Stimulated activated CD4-positive, alpha-beta T cell treated with anti-CD3 and anti-CD28 coated beads, Interleukin-1b, Interleukin-23, amount 100 ng/mL, for 1 hour (primary cell): ENCODE results near the gene RELL1.

Experiments used
- DNase-seq, 2 donors: peaks; one replicate each; pipeline ENCODE4 v3.0.0-alpha.2; 2020; ENCODE audit warnings: low read depth in 2 of 2

The RELL1 gene

DNA sequence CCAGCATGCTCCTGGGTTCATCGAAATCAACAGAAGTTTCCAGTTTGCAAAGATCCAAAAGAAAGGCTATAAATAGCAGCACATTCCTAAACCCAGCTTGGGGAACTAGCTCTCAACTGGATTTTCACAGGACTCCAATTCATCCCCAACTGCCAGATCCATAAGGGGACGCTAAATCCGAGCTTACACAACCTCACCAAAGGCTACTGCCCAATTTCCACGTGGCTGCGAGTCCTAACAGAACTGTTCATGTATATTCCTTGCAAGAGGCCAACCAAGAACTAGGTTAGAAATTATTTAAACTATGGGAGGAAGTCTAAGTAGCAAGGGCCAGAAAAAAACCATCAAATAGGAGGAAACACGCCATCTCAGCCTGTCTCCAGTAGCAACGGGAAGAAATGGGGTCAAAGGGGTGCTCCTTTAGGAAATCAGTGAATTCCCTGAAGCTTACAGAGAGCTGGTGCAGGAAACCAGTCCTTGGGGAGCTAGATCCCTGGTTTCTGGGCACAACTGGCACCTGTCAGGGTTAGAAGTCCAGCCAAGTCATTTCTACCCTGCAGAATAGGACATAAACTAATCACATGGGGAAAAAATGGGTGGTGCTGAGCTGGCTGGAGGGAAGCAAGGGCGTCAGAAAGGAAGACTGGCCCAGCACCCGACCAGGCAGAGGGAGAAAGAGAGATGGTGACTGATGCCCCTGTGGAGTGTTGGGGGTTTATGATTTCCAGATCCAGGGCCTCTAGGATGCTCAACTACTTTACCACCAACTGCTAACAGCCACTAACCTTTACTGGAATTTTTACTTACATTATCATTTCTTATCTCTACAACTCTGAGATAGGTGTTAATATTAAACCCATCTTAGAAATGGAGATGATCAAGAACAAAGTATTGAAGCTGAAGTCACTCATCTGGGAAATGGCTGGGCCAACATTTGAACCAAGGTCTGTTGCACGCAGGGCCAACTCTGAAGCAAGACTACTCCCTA, 20.5 kb downstream of the RELL1 start:
- DNase-seq, result no peak

DNA sequence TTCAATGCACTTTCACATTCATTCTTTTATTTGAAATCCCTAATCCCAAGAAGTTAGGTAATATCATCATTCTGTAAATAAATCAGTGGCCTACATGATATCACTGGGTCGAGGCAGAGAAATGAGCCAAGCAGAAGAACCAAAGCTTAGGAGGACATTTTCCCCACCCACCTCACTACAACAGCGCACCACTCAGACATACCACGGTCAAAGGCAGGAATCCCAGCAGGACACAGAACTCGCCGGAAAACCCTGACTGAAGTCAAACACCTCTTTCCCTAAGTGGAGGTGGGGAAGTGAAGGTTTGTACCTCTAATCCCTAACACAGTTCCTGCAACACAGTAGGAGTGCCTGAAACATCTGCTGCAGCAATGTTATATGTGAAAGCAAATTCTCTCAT, 21.5 kb downstream of the RELL1 start:
- DNase-seq, result no peak

DNA sequence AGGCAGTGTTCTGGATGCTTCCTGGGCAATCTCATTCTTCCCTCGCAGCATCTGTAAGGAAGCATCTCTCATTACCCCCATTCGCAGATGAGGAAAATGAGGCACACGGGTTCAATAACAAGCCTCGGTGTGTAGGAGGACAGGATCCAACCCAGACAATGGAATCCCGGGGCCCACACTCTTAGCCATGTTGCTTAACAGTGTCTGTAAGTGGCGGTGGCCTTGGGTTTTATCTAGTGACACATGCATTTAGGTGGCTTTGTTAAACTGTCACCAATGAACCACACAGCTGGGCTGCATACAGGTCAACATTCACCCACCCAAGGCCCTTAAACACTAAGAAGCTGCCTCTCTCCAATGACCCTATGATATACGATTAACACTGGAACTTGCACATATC, 22.6 kb downstream of the RELL1 start:
- DNase-seq, result no peak

DNA sequence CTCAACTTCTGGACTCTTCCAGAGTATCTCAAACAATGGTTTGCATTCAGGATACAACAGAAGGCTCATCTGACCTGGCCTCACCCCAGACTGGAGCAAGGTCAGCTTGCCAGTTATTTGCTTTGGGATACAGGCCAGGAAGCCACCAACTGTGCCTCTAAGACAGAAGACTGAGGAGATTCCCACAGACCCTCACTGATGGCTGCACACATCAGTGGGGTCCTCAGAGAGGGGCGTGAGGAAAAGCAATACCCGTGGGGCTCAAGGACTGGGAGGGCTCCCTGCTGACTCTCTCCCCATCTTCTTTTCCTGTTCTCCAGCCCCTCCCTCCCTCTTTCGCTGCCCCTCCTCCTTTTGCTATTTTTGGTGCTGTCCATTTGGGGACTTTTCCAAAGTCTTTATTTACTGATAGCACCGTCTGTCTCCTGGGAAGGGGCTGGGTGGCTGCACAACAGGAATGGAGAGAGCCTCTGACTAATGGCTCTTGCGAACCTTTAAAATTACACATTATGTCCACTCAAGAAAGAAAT, 23.2 kb downstream of the RELL1 start:
- no peak for DNase-seq

DNA sequence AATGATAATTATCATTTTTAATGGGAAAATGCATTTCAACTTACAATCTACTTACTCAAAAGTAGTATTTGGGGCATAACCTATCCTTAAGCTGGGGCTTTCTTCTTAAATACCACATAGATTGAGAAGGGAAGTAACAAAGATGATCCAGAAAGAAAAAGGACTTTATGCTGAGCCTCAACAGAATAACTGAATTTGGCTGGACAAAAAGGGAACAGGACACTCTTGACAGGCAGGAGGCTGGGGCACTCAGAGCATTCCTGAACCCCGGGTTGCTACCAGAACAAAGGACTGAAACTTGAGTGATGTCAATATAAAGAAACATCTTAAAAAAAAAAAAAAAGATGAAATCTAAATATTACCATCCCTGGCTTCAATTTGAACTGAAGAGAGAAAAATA, 23.9 kb downstream of the RELL1 start:
- no peak for DNase-seq

DNA sequence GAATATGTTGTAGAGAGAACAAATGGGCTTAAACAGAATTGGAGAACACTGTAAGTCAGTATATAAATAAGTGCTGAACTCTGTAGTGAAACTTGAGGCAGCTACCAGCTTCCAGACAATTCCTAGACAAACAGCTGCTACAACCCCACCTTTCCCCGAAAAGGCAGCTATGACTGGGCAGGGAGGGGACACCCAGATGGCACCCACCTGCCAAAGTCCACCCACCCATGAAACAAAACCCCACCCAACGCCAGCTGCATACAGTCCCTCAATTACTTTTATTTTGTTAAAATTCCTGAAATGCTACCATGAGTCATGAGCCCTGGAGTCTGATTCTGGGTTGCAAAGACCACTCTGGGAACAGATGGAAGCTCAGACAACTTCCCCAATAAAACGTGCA, 24.4 kb downstream of the RELL1 start:
- no peak for DNase-seq

DNA sequence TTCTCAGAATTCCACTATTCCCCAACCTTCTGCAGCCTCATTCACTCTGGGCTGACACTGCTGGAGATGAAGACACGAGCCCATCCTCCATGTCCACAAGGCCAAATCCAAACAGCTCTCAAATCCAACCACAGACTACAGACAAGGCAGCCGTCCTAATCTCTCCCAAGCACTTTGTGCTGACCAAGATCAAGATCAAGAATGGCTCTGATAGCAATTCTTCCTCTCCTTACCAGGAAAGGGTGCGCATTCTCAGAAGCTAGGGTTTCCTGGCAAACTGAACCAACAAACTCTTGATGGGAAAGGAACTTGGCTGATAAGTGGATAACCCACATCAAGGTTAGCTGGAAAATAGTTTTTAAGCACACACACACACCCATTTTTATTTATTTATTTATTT, 26.5 kb downstream of the RELL1 start:
- DNase-seq, result no peak

DNA sequence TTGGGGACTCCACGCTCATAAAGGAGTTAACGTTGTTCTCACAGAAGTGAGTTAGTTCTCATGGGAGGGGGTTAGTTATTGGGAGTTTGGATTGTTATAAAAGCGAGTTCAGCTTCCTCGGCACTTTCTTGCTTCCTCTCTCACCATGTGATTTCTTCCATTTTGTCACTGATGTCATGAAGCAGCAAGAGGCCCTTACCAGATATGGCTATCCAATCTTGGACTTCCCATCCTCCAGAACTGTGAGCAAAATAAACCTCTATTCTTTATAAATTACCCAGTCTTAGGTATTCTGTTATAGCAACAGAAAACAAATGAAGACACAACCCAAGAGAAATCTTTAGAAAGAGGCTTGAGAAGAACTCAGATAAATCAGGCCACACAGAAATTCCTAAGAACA, 29.5 kb downstream of the RELL1 start:
- no peak for DNase-seq

DNA sequence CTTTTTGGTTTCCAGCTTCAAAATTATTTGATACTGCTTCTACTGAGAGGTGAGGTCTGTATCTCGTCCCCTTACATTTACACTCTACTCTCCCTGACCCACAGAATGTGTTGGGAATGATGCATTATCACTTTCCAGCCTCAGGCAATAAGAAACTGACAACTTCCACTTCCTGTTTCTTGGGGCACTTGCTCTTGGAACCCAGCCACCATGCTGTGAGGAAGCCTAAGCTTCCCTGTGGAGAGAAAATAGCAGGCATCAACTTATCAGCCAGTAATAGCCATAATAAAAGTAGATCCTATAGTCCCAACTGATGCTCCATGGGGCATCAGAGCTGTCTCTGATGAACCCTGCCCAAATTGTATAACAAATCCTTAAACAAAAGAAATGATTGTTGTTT, 32.6 kb downstream of the RELL1 start:
- no peak for DNase-seq

DNA sequence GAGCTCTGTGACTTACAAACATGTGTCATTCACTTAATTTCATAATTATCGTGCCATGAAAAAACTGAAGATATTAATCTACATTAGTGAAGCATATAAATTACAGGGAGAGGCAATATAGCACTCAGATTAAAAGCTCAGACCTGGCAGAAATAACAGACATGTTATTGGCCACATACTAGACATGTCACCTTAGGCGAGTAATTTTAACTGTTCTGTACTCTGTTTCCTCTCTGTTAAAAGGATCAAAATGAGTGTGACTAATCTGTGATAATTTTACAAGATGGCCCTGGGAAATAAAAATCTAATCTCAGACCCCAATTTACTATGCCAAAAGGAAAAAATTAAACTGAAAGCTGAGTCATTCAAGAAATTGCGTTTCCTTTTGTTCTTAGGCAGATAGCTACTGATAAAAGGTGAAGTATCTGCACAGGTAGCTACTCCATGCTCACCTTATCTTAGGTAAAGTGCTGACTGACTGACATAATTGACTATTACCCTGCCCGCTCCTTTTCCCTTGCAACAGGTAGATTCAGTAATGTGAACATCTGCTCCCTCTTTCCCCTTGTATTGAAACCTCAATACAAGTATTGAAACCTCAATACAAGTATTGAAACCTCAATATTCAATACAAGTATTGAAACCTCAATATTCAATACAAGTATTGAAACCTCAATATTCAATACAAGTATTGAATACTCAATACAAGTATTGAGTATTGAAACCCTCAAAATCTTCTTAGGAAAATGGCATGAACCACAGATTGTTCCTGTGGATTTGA, 33.2 kb downstream of the RELL1 start:
- DNase-seq, result no peak

DNA sequence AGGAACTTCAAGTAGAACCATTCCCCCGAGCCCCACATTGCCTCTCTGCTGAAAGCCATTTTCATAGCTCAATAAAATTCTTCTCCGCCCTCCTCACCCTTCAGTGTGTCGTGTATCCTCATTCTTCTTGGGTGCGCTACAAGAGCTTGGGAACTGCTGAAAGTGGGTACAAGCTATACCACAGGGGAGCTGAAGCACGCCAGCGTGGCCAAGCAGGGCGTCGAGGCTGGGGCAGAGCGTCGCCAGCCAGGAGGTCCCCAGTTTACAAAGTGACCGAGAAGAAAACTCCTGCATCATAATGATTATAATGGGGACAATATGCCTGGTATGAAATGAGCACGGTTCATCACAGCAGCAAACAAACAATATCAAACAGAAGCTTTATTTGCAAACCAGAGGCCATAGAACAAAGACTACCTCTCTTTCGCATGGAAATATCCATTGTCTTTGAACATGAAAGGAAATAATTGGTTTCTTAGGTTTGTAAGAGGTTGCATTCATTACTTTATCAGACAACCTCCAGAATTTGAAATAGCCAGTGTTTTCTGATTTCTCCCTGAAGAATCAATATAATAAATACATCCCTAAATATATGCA, 34.3 kb downstream of the RELL1 start:
- DNase-seq, result no peak

DNA sequence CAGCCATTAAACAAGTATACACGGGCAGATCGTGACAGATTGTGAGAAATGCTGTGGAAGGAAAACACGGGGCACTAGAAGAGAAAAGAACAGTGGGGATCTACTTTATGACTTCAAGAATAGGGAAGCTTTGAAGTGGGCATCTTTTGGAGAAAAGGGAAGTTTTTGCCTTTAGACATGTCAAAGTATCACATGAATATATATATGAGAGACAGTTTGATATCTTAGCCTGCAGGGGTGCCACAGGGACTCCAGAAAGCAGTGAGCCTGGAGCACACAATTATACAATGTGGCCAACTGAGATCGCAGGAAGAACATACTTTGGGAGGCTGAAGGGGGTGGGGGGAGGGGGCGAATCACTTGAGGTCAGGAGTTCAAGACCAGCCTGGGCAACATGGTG, 35.7 kb downstream of the RELL1 start:
- DNase-seq, result no peak

DNA sequence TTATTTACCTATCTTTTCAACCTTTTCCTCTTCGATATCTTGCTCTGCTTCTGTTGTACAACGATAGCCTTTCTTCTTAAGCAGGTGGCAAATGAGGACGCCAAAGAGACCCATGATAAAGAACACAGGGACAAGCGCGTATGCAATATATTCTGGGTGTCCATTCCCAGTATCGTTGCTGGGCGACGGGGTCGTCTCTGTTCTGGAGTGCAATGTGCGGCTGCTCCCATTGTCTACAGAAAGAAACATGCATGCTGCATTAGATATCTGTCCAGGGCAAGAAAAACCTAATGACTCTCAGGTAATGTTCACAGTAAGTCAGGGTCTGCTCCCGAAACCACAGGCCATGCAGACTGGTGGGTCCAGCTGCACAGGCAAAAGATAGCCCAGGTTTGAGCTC, 36.9 kb downstream of the RELL1 start:
- no peak for DNase-seq

DNA sequence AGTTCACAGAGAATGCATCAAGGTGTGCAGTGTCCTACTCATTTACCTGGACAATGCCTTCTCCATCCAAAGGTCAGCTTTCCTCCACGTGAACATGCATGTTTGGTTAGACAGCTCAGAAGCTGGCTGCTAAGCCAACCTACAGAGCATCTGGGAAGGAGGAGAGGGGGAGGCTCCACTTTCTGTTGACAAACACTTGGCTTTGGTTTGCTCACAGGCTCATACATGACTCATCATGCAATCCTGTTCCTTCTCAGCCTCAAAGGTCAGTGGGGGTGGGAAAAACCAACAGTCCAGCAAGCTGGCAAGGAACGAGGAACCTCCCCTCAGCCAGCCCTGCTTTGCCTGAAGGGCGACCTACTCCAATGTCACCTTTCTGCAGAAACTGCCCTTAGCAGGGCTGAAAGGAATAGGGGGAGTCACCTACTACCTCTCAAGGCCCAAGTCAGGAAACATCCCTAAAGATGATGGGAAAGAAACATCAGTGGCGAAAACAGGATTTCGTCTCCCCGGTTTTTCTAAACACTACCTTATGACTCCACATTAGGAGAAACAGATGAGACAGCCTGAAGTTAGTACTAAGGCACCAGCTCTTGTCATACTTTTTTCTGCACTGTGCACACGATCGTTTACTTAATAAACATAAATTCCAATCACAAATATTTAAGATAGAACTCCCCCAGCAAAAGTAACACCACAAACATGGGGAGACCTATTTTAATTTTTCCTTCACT, 37.9 kb downstream of the RELL1 start:
- no peak for DNase-seq

DNA sequence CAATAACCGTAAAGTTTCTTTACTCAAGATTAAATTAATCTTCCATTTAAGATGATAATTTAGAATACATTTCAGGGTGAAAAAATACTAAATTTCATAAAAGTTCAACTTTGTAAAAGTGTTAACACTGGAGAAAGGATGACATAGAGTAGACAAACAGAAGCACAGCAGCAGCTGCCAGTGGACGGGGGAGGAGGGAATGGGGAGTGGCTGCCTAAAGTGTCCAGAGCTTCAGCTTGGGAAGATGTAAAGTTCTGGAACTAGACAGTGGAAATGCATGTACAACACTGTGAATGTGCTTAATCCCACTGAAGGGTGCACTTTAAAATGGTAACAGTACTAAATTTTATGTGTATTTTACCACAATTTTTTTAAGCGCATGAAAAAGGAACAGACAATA, 39.9 kb downstream of the RELL1 start:
- no peak for DNase-seq

DNA sequence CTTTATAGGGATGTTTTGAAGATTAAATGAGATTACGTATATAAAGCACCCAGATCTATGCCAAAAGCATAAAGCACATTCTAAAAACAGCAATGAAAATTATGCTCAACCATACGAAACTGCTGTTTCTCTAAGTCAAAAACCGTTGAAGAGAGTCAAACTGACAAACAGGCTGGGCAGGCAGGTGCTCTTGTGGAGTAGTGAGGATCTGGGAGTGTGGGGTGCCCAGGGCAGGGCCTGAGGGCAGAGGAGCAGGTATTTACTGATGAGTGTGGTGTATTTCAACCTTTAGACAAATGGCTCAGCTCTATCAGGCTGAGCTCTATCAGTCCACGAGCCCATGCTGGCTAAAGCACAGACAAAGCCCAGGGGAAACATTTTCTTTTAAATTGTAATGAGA, 40.4 kb downstream of the RELL1 start:
- no peak for DNase-seq

DNA sequence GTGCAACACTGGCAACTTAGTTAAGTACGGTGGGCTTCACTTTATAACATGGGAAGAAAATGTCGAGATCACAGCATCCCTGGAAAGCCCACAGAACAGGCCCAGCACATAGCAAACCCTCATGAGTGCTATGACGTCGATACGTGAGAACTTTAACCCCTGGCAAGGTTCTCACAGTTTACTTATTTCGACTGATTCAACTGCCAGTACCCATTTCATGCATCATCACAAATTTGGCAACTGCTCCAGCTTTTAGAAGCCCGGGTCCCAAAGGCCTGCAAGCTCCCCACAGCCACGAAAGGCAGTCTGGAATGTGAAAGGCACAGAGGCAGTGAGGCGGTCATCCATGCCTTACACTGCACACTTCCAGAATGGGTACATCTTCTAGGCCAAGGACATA, 41.2 kb downstream of the RELL1 start:
- DNase-seq, result no peak

DNA sequence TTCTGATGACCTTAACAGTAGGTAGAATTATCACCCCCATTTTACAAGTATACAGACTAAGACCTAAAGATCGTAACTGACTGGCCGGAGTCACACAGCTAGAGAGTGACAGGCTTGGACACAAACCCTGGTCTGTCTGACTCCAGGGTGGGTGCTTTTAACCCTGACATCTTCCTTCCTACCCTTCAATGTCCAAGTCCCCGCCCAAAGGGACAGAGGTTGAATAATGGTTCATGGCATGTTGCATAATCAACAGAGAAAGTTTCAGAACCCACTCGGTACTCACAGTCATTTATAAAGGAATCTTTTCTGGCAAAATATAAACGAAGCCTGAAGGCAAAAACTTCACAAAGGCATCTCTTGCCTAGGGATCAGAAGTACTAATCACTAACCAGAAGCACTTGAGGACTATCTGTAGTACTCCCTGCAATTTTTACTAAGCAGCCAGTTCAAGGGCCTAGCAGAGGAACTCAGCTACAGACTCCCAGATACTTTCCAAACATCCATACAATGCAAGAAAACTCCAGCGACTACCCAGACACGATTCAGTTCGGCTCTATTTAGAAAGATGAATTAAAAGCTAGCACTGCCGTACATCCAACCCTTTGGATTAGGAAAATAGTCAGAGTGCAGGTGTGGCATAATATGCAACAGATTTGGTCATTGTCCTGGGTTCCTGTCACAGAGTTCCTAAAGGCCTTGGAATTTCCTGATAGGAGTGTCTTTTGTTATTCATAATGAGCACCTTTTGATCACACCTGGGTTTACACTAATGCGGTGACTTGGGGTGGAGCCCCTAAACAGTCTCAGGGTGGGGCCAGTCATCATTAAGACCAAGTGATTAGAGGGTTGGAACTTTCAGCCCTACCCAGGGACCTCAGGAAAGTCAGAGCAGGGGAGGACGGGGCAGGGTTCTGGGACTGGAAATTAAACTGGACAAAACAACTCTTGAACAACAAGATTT, 44.0 kb downstream of the RELL1 start:
- DNase-seq, result no peak

DNA sequence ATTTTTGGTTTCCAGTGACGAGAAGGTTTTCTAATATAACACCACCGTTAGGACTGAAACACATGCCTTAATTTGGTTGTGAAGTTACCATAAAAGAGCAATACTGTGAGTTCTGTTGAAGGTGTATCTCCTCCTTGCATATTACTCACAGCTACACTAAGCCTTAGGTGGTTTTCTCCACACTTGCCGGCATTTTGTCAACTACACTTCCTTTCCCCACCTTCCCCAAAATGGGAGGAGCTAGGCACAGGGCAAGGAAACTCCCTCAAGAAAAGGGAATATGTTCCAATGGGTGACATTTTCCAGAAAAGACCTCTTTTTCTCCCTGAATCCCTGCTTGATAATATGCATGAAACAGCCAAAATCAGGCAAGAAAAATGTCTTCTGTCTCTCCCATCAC, 44.8 kb downstream of the RELL1 start:
- no peak for DNase-seq

DNA sequence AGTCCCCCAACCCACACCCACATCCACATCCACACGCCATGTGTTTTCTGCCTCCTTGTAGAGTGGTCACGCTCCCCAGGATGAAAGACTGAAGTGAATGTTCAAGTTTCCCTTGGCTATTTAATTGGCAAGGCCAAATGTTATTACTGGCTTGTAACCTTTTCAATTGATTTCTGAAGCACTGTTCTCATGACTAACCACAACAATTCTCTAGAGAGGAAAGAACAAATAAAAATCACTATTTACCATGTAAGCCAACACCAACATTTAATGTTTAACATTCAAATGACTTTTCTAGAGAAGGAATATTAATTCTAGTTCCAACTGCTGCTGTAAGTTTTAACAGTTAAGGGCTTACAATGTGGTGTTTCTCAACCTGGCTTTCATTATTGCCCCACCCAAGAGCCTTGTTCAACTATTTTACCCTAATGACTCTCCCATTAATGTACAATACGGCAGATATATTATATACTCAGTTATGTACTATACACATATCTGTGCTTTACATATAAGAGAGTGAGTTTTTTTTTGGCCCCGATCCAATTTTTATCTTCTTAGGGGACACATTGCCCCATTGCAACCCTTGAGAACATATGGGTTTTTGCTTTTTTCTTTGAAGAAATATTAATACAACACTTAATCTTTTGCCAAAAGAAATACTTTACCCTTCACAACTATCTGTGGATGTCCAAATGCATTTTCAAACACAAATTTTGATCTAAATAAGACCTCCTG, 46.5 kb downstream of the RELL1 start:
- DNase-seq, result no peak
